Fibroblast of the aortic adventitia (primary cell): ENCODE data around the gene EMID1. TPM values are rescaled to one million over a fixed set of nuclear protein-coding genes. Genes with fewer than 3 reads are reported as not detected.

Experiments used
- DNase-seq: peaks from one replicate; pipeline ENCODE4 v3.0.0-alpha.2; 2010; ENCODE audit warnings: low read depth
- H3K4me3 ChIP-seq: 2 replicates; pipeline ENCODE4 v1.5.1; 2011; ENCODE audit warnings: low read depth, mild to moderate bottlenecking, control low read depth, low read length, moderate library complexity
- total RNA-seq: library from RNA; depleted of rRNA; stranded (reverse); fragments of >200 nt; gene quantifications from 2 replicates; pipeline ENCODE4 v1.2.3, GENCODE V29; 2012; ENCODE audit warnings: low replicate concordance
- TF ChIP-seq, protein P1 (sequence below): IDR thresholded peaks from 2 replicates; pipeline ENCODE4 v1.5.1; 2011; ENCODE audit warnings: mild to moderate bottlenecking, low read length, control low read depth, inconsistent platforms; ENCODE audit not compliant: insufficient read depth

The EMID1 gene
- total RNA-seq, 1 donor: not detected

- no peak for DNase-seq
- TF ChIP-seq, protein P1, sequence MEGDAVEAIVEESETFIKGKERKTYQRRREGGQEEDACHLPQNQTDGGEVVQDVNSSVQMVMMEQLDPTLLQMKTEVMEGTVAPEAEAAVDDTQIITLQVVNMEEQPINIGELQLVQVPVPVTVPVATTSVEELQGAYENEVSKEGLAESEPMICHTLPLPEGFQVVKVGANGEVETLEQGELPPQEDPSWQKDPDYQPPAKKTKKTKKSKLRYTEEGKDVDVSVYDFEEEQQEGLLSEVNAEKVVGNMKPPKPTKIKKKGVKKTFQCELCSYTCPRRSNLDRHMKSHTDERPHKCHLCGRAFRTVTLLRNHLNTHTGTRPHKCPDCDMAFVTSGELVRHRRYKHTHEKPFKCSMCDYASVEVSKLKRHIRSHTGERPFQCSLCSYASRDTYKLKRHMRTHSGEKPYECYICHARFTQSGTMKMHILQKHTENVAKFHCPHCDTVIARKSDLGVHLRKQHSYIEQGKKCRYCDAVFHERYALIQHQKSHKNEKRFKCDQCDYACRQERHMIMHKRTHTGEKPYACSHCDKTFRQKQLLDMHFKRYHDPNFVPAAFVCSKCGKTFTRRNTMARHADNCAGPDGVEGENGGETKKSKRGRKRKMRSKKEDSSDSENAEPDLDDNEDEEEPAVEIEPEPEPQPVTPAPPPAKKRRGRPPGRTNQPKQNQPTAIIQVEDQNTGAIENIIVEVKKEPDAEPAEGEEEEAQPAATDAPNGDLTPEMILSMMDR: no peak
Measured at GRCh38 chr22:29208879-29209623, 3.4 kb downstream of the EMID1 start.

GRCh38 chr22:29209624-29209929 lies 3.9 kb downstream of the EMID1 start:
- TF ChIP-seq, protein P1: no peak
- no peak overlapping the region for H3K4me3 ChIP-seq
- no peak for DNase-seq

More at GRCh38 chr22:29208879-29209623, 3.4 kb downstream of the EMID1 start:
- no peak overlapping the region for H3K4me3 ChIP-seq

DNA sequence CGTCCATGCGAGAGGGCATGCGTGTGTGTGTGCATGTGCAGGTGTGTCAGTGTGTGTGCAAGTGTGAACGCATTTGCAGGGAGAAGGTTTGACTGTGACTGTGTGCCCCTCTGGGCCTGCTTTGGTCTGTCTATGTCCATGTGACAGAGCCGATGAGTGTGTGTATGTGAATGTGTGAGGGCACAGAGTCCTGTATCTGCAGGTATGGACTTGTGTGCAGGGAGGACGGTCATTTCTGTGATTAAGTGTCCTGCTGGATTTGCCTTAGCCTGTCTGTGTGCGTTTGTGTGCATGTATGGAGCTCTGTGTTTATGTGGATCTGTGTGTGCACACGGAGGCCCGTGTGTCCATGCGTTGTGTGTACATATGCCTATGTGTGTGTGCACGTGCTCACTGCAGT lies 5.4 kb downstream of the EMID1 start:
- TF ChIP-seq, protein P1: no peak
- DNase-seq: no peak
- H3K4me3 ChIP-seq: no peak overlapping the region

- no peak overlapping the region for H3K4me3 ChIP-seq
- TF ChIP-seq, protein P1: no peak
Measured at GRCh38 chr22:29211466-29211865, 5.8 kb downstream of the EMID1 start.

DNA sequence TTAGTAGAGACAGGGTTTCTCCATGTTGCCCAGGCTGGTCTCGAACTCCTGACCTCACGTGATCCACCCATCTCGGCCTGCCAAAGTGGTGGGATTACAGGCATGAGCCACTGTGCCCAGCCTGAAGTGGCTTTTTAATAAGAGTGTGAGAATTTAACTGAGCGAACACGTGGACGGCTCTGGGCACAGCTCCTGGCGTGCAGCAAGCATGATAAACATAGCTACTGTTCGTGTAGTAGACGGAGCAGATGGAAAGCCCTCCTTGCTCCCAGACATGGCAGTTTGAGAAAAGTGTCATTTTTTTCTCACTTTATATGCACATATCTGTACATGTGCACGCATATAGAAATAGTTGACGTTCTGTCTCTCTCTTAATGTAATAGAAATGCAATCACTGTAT lies 7.0 kb downstream of the EMID1 start:
- TF ChIP-seq, protein P1: no peak
- H3K4me3 ChIP-seq: no peak overlapping the region
- DNase-seq: no peak

More at GRCh38 chr22:29211466-29211865, 5.8 kb downstream of the EMID1 start:
- no peak for DNase-seq

GRCh38 chr22:29213493-29213892 lies 7.8 kb downstream of the EMID1 start:
- H3K4me3 ChIP-seq: no peak overlapping the region
- TF ChIP-seq, protein P1: no peak
- DNase-seq: no peak

- TF ChIP-seq, protein P1: no peak
- no peak for DNase-seq
- H3K4me3 ChIP-seq: no peak overlapping the region
Measured at GRCh38 chr22:29214232-29214631, 8.5 kb downstream of the EMID1 start.
